ENCODE results near the gene CLDN10.
A peak's percentile ranks its signal among the peaks of the same experiment; 100 is the strongest.
"Not testable (repeated sequence)": the region's sequence is repeated elsewhere in the genome, so short reads cannot be mapped to it uniquely, and the experiment has no call there.

CLDN10 gene

GRCh38 chr13:95552539-95553441 is at the start of gene CLDN10:
Gene CLDN10 (plus strand): TSS chr13:95552720. CDS start chr13:95552754, 34 bp downstream.
- no peak for DNase-seq

- no peak for DNase-seq
These were observed 48.9 kb upstream of the CLDN10 start for GRCh38 chr13:95503662-95504061.

GRCh38 chr13:95505265-95505664 is 47.3 kb upstream of the CLDN10 start:
- DNase-seq, result no peak

GRCh38 chr13:95505986-95506385 is 46.5 kb upstream of the CLDN10 start:
- DNase-seq, result no peak

GRCh38 chr13:95507991-95508390 is 44.5 kb upstream of the CLDN10 start:
- DNase-seq, result no peak

- no peak for DNase-seq
These were observed 43.5 kb upstream of the CLDN10 start for GRCh38 chr13:95508996-95509395.

GRCh38 chr13:95509521-95510310 is 42.8 kb upstream of the CLDN10 start:
- no peak for DNase-seq

GRCh38 chr13:95510950-95511349 is 41.6 kb upstream of the CLDN10 start:
- no peak for DNase-seq

- no peak for DNase-seq
These were observed 40.1 kb upstream of the CLDN10 start for GRCh38 chr13:95512424-95512823.

- DNase-seq, result no peak
These were observed 39.6 kb upstream of the CLDN10 start for GRCh38 chr13:95512957-95513356.

- DNase-seq, result not testable (repeated sequence)
These were observed 36.9 kb upstream of the CLDN10 start for GRCh38 chr13:95515606-95516005.

- no peak for DNase-seq
These were observed 36.5 kb upstream of the CLDN10 start for GRCh38 chr13:95516021-95516420.

GRCh38 chr13:95516492-95516891 is 36.0 kb upstream of the CLDN10 start:
- no peak for DNase-seq

- no peak for DNase-seq
These were observed 28.9 kb upstream of the CLDN10 start for GRCh38 chr13:95523598-95523997.

- DNase-seq, result no peak
These were observed 28.1 kb upstream of the CLDN10 start for GRCh38 chr13:95524264-95524901.

GRCh38 chr13:95527955-95528354 is 24.6 kb upstream of the CLDN10 start:
- no peak for DNase-seq

- DNase-seq, result no peak
These were observed 22.3 kb upstream of the CLDN10 start for GRCh38 chr13:95530178-95530577.

- peak; percentile 20 for DNase-seq
These were observed 18.9 kb upstream of the CLDN10 start for GRCh38 chr13:95533545-95534160.

GRCh38 chr13:95535243-95535642 is 17.3 kb upstream of the CLDN10 start:
- peak; percentile 27 for DNase-seq

- DNase-seq, result peak; percentile 47
These were observed 15.8 kb upstream of the CLDN10 start for GRCh38 chr13:95536632-95537241.

- peak; percentile 17 for DNase-seq
These were observed 11.6 kb upstream of the CLDN10 start for GRCh38 chr13:95540888-95541287.

- no peak for DNase-seq
These were observed 11.2 kb upstream of the CLDN10 start for GRCh38 chr13:95541308-95541707.

All from NCI-H69 (cell line).